IMR-90 (cell line): ENCODE results near the gene KCNG4. TPM values are rescaled to one million over a fixed set of nuclear protein-coding genes. Genes with fewer than 3 reads are reported as not detected.

Source experiments
- ATAC-seq: fragments of 200-7000 bp; cut with Tn5 transposase; 2 replicates; pipeline ENCODE4 v1.9.1; 2020; ENCODE audit warnings: low read depth, mild to moderate bottlenecking, moderate library complexity
- BruUV-seq: library from RNA; stranded (reverse); fragments of 400-500 nt; replicated peaks from 2 replicates; lab custom pipeline; 2021; lab: Mats Ljungman, UMichigan
- CTCF ChIA-PET: fragments of 300-600 bp; formaldehyde crosslinking; extraction: SDS; loops from one replicate; lab custom pipeline; 2021; ENCODE audit warnings: antibody characterized with exemption; lab: Yijun Ruan, JAX
- POLR2A ChIA-PET: fragments of 300-600 bp; sonication (Branson Sonifier 250); formaldehyde crosslinking; loops from one replicate; lab custom pipeline; 2022; ENCODE audit warnings: antibody characterized with exemption; ENCODE audit not compliant: unreplicated experiment; lab: Charles Lee
- DNase-seq: peaks from one replicate; pipeline ENCODE4 v3.0.0; 2013
- H2AFZ ChIP-seq: replicated peaks from 2 replicates; pipeline ENCODE3; 2013; ENCODE audit warnings: low read length, mild to moderate bottlenecking; ENCODE audit not compliant: poor library complexity
- H2AK5ac ChIP-seq: 2 replicates; pipeline ENCODE4 v1.6.1; 2013; ENCODE audit warnings: low read depth, low read length, inconsistent platforms
- H2AK9ac ChIP-seq: replicated peaks from 2 replicates; pipeline ENCODE3; 2013; ENCODE audit warnings: mild to moderate bottlenecking, low read depth, low read length, moderate library complexity; ENCODE audit not compliant: poor library complexity
- H2BK120ac ChIP-seq: 2 replicates; pipeline ENCODE4 v1.6.1; 2013; ENCODE audit warnings: low read depth, low read length, inconsistent platforms
- H2BK15ac ChIP-seq: 3 replicates; pipeline ENCODE4 v1.6.1; 2013; ENCODE audit warnings: low read depth, low read length, inconsistent platforms
- H2BK20ac ChIP-seq: 2 replicates; pipeline ENCODE4 v1.6.1; 2013; ENCODE audit warnings: low read depth, mild to moderate bottlenecking, inconsistent platforms, low read length, moderate library complexity
- H2BK5ac ChIP-seq: 2 replicates; pipeline ENCODE4 v1.6.1; 2013; ENCODE audit warnings: mild to moderate bottlenecking, low read depth, low read length, inconsistent platforms; ENCODE audit not compliant: poor library complexity, severe bottlenecking
- H3K14ac ChIP-seq: replicated peaks from 2 replicates; pipeline ENCODE4 v1.6.1; 2013; ENCODE audit warnings: low read depth, low read length, inconsistent platforms
- H3K18ac ChIP-seq: 2 replicates; pipeline ENCODE4 v1.6.1; 2013; ENCODE audit warnings: low read depth, low read length, control low read depth
- H3K23ac ChIP-seq: 2 replicates; pipeline ENCODE4 v1.6.1; 2013; ENCODE audit warnings: low read depth, low read length, inconsistent platforms
- H3K27ac ChIP-seq: 2 replicates; pipeline ENCODE4 v1.5.1; 2013; ENCODE audit warnings: mild to moderate bottlenecking, control low read depth, low read length; ENCODE audit not compliant: insufficient read depth
- H3K27me3 ChIP-seq: 2 replicates; pipeline ENCODE4 v1.6.1; 2013; ENCODE audit warnings: low read length; ENCODE audit not compliant: control insufficient read depth, insufficient read depth
- H3K36me3 ChIP-seq: 2 replicates; pipeline ENCODE4 v1.6.1; 2013; ENCODE audit warnings: low read length, mixed read lengths; ENCODE audit not compliant: control insufficient read depth, insufficient read depth
- H3K4ac ChIP-seq: 2 replicates; pipeline ENCODE4 v1.6.1; 2013; ENCODE audit warnings: low read depth, low read length, inconsistent platforms
- H3K4me1 ChIP-seq: 2 replicates; pipeline ENCODE4 v1.6.1; 2013; ENCODE audit warnings: low read length, mixed read lengths; ENCODE audit not compliant: control insufficient read depth, insufficient read depth
- H3K4me2 ChIP-seq: 2 replicates; pipeline ENCODE4 v1.6.1; 2013; ENCODE audit warnings: low read depth, mild to moderate bottlenecking, control low read depth, low read length, moderate library complexity
- H3K4me3 ChIP-seq: 2 replicates; pipeline ENCODE4 v1.5.1; 2013; ENCODE audit warnings: low read depth, mild to moderate bottlenecking, control low read depth, low read length, moderate library complexity; ENCODE audit not compliant: insufficient read depth
- H3K56ac ChIP-seq: 2 replicates; pipeline ENCODE4 v1.6.1; 2013; ENCODE audit warnings: low read length, inconsistent platforms; ENCODE audit not compliant: insufficient read depth; ENCODE audit errors: extremely low read depth
- H3K79me1 ChIP-seq, 2 experiments: 2 replicates each; pipeline ENCODE4 v1.6.1; 2013; ENCODE audit warnings: low read length in 2 of 2, inconsistent platforms in 1 of 2, low read depth in 1 of 2
- H3K9ac ChIP-seq: 2 replicates; pipeline ENCODE4 v1.6.1; 2013; ENCODE audit warnings: low read depth, low read length, control low read depth
- H3K9me1 ChIP-seq: 2 replicates; pipeline ENCODE4 v1.6.1; 2013; ENCODE audit warnings: low read length, inconsistent platforms; ENCODE audit not compliant: insufficient read depth
- H3K9me3 ChIP-seq: 2 replicates; pipeline ENCODE4 v1.6.1; 2013; ENCODE audit warnings: low read length; ENCODE audit not compliant: control insufficient read depth, insufficient read depth
- H4K20me1 ChIP-seq: 2 replicates; pipeline ENCODE4 v1.6.1; 2013; ENCODE audit warnings: low read length, inconsistent platforms; ENCODE audit not compliant: insufficient read depth
- H4K5ac ChIP-seq: 2 replicates; pipeline ENCODE4 v1.6.1; 2013; ENCODE audit warnings: mild to moderate bottlenecking, low read depth, low read length, control low read depth
- H4K8ac ChIP-seq, 2 experiments: 2 replicates each; pipeline ENCODE4 v1.6.1; 2013; ENCODE audit warnings: low read depth in 2 of 2, low read length in 2 of 2, control low read depth in 1 of 2, inconsistent platforms in 1 of 2
- H4K91ac ChIP-seq: 2 replicates; pipeline ENCODE4 v1.6.1; 2013; ENCODE audit warnings: low read depth, low read length, inconsistent platforms; ENCODE audit not compliant: insufficient read depth
- BHLHE40 ChIP-seq: fragments of 150-350 bp; IDR thresholded peaks from 2 replicates; pipeline ENCODE4 v1.6.1; 2016; ENCODE audit warnings: mild to moderate bottlenecking, low read depth, low read length
- CEBPB ChIP-seq: IDR thresholded peaks from 2 replicates; pipeline ENCODE4 v1.6.1; 2012; ENCODE audit warnings: low read depth, low read length, improper control_type of control experiment
- CHD1 ChIP-seq: IDR thresholded peaks from 2 replicates; pipeline ENCODE4 v1.6.1; 2012; ENCODE audit warnings: low read depth, low read length, improper control_type of control experiment
- FOS ChIP-seq: fragments of 150-350 bp; IDR thresholded peaks from 2 replicates; pipeline ENCODE4 v1.6.1; 2016; ENCODE audit warnings: low read depth, low read length
- MAFK ChIP-seq: IDR thresholded peaks from 2 replicates; pipeline ENCODE4 v1.6.1; 2012; ENCODE audit warnings: low read depth, low read length, improper control_type of control experiment
- MAZ ChIP-seq: IDR thresholded peaks from 2 replicates; pipeline ENCODE4 v1.6.1; 2012; ENCODE audit warnings: low read depth, mild to moderate bottlenecking, low read length, improper control_type of control experiment, moderate library complexity, borderline replicate concordance
- MXI1 ChIP-seq: IDR thresholded peaks from 2 replicates; pipeline ENCODE4 v1.6.1; 2012; ENCODE audit warnings: low read depth, mild to moderate bottlenecking, low read length, moderate library complexity, borderline replicate concordance
- NFE2L2 ChIP-seq: fragments of 150-350 bp; IDR thresholded peaks from 2 replicates; pipeline ENCODE4 v1.6.1; 2016; ENCODE audit warnings: low read depth, mild to moderate bottlenecking, low read length
- POLR2A ChIP-seq: IDR thresholded peaks from 2 replicates; pipeline ENCODE4 v1.6.1; 2012; ENCODE audit warnings: mild to moderate bottlenecking, low read depth, low read length
- RAD21 ChIP-seq: IDR thresholded peaks from 2 replicates; pipeline ENCODE4 v1.6.1; 2012; ENCODE audit warnings: low read length, improper control_type of control experiment
- RCOR1 ChIP-seq: IDR thresholded peaks from 2 replicates; pipeline ENCODE4 v1.6.1; 2012; ENCODE audit warnings: mild to moderate bottlenecking, low read length, improper control_type of control experiment; ENCODE audit not compliant: insufficient replicate concordance
- RFX5 ChIP-seq: IDR thresholded peaks from 2 replicates; pipeline ENCODE4 v1.8.0; 2012; ENCODE audit warnings: low read depth, mild to moderate bottlenecking, low read length, moderate library complexity
- SMC3 ChIP-seq: fragments of 150-350 bp; IDR thresholded peaks from 2 replicates; pipeline ENCODE4 v1.6.1; 2016; ENCODE audit warnings: low read depth, mild to moderate bottlenecking, antibody characterized with exemption, low read length, moderate library complexity
- WGBS, 2 experiments: methylation state at CpG; one replicate each; pipeline versions ENCODE4 v1.1.5 to v1.1.7; 2013; ENCODE audit warnings: missing lambda C conversion rate in 2 of 2; ENCODE audit not compliant: insufficient read length in 1 of 2; ENCODE audit errors: extremely low coverage in 2 of 2; 5-methylcytosine and 5-hydroxymethylcytosine counted together
- dilution Hi-C: fragments of 300-500 bp; cut with HindIII; formaldehyde crosslinking; loops from one replicate; pipeline ENCODE4 v1.14.3; 2018; ENCODE audit warnings: low sequenced_read_pairs; ENCODE audit not compliant: unreplicated experiment
- in situ Hi-C: fragments of 300-500 bp; cut with MboI; formaldehyde crosslinking; loops from 3 replicates; pipeline ENCODE4 v1.14.3; 2019; ENCODE audit warnings: low sequenced_read_pairs, inconsistent platforms, mixed read lengths
- intact Hi-C: fragments of 100-400 bp; cut with micrococcal nuclease; formaldehyde crosslinking; loops from 2 replicates; pipeline ENCODE4 v1.10.0; 2022
- polyA plus RNA-seq, 3 experiments: library from polyadenylated mRNA; depleted of rRNA; stranded (reverse); fragments of >200 nt; gene quantifications; 2 replicates each; pipeline ENCODE4 v1.2.3, GENCODE V29; 2012; ENCODE audit warnings: low replicate concordance in 1 of 3
- total RNA-seq: library from RNA; depleted of rRNA; stranded (reverse); fragments of >200 nt; gene quantifications from 2 replicates; pipeline ENCODE4 v1.2.3, GENCODE V29; 2012
- TF ChIP-seq, protein P1 (sequence below): fragments of 150-350 bp; IDR thresholded peaks from 2 replicates; pipeline ENCODE4 v1.6.1; 2016; ENCODE audit warnings: low read depth, mild to moderate bottlenecking, low read length, moderate library complexity, borderline replicate concordance
- TF ChIP-seq, protein P2 (sequence below): fragments of 150-350 bp; IDR thresholded peaks from 2 replicates; pipeline ENCODE4 v1.6.1; 2017; ENCODE audit warnings: mild to moderate bottlenecking, antibody characterized with exemption, low read length, low read depth
- TF ChIP-seq, protein P3 (sequence below): conservative IDR thresholded peaks from 2 replicates; pipeline ENCODE4 v1.5.1; 2012; ENCODE audit warnings: mild to moderate bottlenecking, low read depth, low read length, improper control_type of control experiment

The KCNG4 gene
- total and polyA plus RNA-seq, 2 of the 4 experiments (the other 2 are of a cell fraction) = not detected

DNA sequence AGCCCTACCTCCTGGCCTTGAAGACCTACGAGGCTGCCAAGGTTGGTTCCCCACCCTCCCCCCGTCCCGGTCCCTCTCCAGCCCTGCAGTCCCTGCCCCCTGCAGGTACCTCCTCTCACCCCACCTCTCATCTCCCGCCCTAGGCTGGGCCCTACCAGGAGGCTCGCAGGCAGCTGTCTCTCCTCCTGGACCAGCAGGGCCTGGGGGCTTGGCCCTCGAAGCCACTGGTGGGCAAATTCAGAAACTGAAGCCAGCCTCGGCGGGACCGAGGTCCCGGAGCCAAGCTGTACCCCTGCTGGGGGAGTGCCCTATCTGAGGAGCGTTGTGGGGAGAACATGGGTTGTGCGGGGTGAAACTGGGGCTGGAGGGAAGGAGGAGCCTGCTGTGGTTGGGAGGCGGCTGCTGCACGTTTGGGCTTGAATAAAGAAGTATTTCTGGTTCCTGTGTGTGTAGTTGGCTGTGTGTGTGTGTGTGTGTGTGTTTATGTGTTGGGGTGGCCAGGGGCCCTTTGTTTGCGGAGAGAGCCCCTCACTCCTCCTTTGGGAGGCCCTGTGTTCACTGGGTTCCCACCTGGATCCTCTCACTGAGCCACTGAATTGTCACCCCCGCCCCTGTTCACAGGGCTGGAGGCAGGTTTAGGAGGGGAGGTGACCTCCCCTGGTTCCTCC lies 43.0 kb downstream of the KCNG4 start:
- H3K18ac ChIP-seq = no peak overlapping the region
- H2AFZ ChIP-seq = no peak overlapping the region
- H4K91ac ChIP-seq = no peak overlapping the region
- no peak overlapping the region for H4K5ac ChIP-seq
- no peak overlapping the region for H3K14ac ChIP-seq
- 49% methylated on average over 6 of the region's 16 CpGs; no CpG with 5 or more reads in 1 of the 2 experiments for WGBS, 2 experiments
- ChIA-PET CTCF (no interaction called here), POLR2A (no interaction called here)
- no peak overlapping the region for H2BK120ac ChIP-seq
- no peaks in the 10 kb centered on the region; the same call in 1 of the 2 replicates for H4K20me1 ChIP-seq
- no peaks in the 10 kb centered on the region for H3K36me3 ChIP-seq
- H3K4me1 ChIP-seq = peaks cover 2% of the 10 kb centered on the region; the same call in 1 of the 2 replicates
- TF ChIP-seq, protein P1, sequence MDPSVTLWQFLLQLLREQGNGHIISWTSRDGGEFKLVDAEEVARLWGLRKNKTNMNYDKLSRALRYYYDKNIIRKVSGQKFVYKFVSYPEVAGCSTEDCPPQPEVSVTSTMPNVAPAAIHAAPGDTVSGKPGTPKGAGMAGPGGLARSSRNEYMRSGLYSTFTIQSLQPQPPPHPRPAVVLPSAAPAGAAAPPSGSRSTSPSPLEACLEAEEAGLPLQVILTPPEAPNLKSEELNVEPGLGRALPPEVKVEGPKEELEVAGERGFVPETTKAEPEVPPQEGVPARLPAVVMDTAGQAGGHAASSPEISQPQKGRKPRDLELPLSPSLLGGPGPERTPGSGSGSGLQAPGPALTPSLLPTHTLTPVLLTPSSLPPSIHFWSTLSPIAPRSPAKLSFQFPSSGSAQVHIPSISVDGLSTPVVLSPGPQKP = no peak
- TF ChIP-seq MXI1 = no peak
- TF ChIP-seq, protein P2, sequence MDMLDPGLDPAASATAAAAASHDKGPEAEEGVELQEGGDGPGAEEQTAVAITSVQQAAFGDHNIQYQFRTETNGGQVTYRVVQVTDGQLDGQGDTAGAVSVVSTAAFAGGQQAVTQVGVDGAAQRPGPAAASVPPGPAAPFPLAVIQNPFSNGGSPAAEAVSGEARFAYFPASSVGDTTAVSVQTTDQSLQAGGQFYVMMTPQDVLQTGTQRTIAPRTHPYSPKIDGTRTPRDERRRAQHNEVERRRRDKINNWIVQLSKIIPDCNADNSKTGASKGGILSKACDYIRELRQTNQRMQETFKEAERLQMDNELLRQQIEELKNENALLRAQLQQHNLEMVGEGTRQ = no peak
- TF ChIP-seq, protein P3, sequence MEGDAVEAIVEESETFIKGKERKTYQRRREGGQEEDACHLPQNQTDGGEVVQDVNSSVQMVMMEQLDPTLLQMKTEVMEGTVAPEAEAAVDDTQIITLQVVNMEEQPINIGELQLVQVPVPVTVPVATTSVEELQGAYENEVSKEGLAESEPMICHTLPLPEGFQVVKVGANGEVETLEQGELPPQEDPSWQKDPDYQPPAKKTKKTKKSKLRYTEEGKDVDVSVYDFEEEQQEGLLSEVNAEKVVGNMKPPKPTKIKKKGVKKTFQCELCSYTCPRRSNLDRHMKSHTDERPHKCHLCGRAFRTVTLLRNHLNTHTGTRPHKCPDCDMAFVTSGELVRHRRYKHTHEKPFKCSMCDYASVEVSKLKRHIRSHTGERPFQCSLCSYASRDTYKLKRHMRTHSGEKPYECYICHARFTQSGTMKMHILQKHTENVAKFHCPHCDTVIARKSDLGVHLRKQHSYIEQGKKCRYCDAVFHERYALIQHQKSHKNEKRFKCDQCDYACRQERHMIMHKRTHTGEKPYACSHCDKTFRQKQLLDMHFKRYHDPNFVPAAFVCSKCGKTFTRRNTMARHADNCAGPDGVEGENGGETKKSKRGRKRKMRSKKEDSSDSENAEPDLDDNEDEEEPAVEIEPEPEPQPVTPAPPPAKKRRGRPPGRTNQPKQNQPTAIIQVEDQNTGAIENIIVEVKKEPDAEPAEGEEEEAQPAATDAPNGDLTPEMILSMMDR = no peak
- TF ChIP-seq CEBPB = no peak
- no peak for TF ChIP-seq RAD21
- no peak for TF ChIP-seq POLR2A
- TF ChIP-seq RFX5 = no peak
- no peak for TF ChIP-seq RCOR1
- no peak for TF ChIP-seq MAZ
- TF ChIP-seq BHLHE40 = no peak
- TF ChIP-seq SMC3 = no peak
- TF ChIP-seq NFE2L2 = no peak
- no peak for TF ChIP-seq CHD1
- no peak for TF ChIP-seq FOS
- TF ChIP-seq MAFK = no peak
- H3K4me2 ChIP-seq = no peak overlapping the region
- H3K4me3 ChIP-seq = no peak overlapping the region
- H3K9me1 ChIP-seq = no peaks in the 10 kb centered on the region
- in situ Hi-C loops (no loop called here), intact Hi-C loops (no loop called here), dilution Hi-C loops (no loop called here)
- no peaks in the 10 kb centered on the region for H3K79me1 ChIP-seq
- no peak overlapping the region for H3K9ac ChIP-seq
- H2AK5ac ChIP-seq = 0 out of 2 replicates have a peak overlapping the region, but pooled peaks have one; percentile 15
- no TSS peak for BruUV-seq
- DNase-seq = no peak
- H2AK9ac ChIP-seq = peak overlapping the region; percentile 16
- H3K9me3 ChIP-seq = no peaks in the 10 kb centered on the region
- no peak overlapping the region for H3K27ac ChIP-seq
- H3K56ac ChIP-seq = no peak overlapping the region
- no peak overlapping the region for H2BK20ac ChIP-seq
- H3K23ac ChIP-seq = no peak overlapping the region
- H2BK15ac ChIP-seq = no peak overlapping the region
- no peak for ATAC-seq
- no peak overlapping the region for H3K4ac ChIP-seq
- H4K8ac ChIP-seq = no peak overlapping the region
- H2BK5ac ChIP-seq = no peak overlapping the region
- peaks cover 34% of the 10 kb centered on the region for H3K27me3 ChIP-seq
